NCI-H2107 (cell line): ENCODE data around the gene TENM3.

Source experiments
- DNase-seq: peaks from one replicate; lab custom pipeline; 2025; lab: John Stamatoyannopoulos, UW

The TENM3 gene

DNA sequence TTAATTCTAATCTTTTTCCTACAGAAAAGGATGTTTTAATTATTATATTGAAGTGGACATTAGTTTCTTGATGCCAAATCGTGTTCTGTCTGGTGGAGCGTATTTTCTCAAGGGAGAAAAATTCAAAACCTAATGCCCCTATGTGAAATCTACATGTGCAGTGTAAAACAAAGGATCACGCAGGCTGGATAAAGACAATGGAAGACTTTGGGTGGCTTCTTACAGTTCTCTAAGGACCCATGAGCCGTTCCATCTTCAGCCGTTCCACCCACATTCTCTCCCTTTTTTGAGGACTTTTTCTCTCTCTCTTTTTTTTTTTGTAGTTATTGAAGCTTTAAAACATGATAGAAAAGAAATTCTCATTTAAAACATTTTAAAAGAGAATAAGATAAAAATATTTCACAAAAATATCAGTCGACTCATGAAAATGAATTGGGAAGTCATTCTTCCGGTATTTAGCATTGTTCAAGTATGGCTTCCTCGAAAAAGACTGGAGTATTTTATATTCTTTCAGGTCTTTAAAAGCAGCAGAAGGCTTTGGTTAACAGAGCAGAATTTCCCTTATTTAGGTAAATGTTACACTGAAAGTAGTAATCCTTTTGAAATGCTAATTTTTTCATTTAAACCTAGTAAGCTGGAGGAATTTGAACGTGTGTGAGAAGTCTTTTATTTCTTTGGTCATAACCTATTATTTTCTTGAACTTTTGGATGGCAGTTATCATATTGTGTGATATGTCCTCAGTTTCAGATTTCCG lies 11.0 kb downstream of the TENM3 start:
- DNase-seq: no peak

DNA sequence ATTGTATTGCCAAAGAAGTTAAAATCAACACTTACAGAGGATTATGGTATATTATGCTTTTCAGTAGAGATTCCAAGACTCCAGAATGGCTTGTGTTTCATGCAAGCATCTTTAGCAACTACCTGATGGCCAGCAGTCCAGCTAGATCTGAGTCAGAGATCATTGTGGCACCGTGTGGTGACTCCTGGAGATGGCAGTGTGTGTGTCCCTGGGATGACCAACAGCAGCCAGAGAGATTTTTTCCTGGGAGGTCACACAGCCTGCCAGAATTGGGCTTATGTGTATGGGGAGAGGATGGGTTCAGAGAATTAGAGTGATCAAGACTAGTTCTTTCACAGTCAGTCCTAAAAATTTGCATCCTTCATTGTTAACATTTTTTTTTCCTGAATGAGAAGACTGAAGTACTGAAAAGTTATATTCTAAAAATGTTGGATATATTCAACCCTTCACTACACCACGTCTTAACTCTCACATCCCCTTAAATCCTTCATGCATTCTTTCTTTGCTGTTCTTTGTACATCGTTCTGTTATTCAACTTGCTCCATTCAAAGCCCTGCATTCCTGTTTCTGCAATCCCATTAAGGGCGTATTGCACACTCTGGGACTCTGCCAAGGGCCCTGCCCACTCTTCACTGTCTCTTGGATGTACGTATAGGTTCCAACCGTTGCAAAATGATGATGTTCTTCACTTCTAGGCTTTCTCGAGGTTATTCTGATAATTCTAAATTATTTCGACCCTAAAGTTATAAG lies 12.4 kb downstream of the TENM3 start:
- no peak for DNase-seq

DNA sequence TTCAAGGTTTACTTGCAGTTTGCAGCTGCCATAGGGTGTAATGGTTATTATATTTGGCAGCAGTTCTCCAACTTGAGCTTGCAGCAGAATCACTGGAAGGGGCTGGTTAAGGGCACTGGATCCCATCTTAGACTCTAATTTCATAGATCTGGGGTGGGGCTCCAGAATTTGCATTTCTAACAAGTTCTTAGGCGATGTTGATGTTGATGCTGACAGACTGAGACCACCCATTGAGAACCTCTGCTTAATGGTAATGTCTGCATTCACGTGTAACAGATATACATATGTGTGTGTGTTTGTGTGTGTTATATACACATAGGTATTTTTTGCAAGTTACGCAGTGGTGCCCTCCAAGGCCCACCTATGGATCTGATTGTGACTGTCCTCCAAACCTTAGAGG lies 13.8 kb downstream of the TENM3 start:
- no peak for DNase-seq

DNA sequence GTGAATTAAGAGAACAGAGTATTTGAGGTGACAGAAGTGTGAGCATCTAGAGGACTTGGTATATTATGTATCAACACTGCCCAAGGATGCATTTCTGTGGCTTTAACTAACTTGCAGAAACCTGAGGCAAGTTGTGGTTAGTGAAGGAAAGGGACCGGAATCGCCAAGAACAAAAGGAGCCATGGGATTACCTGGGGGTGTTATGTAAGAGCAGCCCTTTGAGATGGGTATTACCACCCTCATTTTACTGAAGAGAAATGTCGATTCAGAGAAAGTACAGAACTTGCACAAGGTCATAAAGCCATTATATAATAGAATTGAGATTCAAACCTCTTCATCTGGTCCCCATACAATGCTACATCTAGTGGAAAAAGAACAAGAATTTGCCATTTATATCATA lies 14.3 kb downstream of the TENM3 start:
- DNase-seq: no peak

DNA sequence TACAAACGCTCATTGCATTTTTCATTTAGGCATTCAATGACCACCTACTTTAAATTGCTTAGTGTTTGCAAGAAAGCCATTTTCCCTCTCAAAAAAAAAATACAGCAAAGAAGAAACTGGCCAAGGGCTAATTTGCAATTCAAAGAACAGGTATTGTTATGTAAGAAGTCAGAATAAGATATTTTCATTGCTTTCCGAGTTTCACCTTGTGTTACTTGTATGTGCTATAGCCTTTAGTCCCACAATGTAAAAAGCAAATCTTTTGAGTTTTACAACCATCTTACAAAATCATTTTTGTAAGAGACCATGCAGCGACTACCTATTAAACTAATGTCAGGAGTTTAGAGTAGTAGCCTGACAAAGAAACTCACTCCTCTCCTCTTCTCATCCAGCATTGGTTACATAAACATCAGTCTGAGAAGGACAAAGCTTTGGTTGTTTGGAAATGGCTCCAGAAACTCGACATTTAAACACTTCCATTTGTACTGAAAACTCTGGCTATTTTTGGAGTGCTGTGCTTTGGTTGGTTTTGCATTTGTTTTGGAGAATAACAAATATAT lies 15.3 kb downstream of the TENM3 start:
- no peak for DNase-seq

DNA sequence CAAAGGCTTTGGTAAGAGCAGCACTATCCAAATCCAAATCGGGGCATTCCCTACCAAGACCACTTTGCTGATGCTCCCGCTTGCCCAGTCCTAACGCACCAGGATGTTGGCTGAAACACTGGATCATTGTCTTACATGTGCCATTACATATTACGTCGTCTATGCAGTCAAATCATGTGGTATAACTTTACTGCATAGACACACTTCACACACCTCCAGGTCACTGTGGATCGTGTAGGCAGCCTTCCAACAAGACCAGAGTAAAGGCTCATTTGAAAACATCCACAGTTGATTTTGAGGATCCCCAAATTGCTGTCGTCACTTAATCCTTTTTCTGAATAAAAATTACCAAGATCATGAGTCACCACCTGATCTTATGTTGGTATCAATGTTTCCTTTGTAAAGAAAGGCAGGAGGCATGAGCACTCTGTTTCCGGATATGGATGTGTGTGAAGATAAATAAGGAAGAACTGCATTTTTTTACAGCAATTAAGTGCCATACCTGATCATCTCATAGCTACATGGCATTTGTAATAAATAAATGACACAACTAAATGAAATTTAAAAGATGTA lies 18.5 kb downstream of the TENM3 start:
- DNase-seq: no peak

DNA sequence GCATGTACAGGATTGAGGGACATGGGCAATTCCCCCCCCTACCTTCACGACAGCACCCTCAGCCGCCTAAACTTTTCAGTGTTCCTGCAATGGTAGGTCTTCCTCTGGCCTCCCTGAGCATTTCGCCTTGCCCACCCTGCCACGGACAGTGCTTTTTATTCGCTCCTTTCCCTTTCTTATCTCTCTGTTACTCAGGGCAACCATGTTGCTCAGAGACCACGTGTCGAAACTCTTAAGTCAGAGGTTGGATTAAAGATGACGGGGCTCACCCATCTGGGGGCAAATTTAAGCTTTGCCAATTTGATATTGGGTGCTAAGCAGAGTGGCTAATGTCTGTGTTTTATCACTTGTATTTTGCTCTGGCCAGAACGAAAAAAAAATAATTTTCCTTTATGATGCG lies 20.4 kb downstream of the TENM3 start:
- no peak for DNase-seq

DNA sequence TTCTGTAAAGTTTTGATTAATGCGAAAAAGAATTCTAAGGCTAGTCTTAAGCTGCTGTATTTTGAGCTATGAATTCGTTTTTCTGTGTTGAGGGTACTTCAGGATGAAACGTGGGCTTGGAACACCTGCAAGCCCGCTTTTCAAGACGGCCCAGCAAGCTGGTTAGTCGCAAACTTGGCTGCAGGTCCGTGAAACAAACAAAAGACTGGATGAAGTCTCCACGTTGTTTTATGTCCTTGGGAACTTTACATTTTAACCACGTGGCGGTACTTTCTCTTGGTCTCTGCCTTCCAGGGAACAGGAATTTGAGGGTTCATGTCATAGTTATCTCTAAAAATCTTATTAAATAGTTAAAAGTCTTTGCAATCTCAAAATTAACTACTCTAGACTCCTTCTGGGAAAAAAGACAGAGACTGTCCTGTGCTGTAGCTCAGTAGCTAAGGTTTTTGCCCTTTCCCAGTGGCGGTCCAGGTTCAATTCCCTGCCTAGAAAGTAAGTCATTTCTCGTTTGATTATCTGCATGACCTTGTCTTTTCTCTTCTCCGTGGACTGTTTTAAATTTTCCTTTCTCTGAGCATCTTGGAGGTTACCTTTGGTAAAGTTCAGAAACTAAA lies 21.0 kb downstream of the TENM3 start:
- no peak for DNase-seq

DNA sequence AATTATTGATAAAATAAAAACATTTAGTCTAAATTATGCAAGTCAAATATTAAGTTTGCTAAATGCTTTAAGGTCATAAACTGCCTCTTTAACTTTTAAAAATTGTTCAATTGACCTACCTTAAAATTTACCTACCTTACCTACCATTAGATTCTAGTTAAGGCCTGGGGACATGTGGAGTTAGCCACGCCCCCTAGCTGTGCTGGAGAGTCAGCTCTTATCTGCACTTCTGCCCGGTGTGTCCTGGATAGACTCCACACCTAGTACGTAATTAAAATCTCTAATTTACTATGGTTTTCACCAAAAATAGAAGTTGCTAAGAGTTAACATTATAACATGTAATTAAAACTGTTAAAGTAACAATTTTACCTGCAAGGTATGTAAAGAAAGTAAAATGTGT lies 22.7 kb downstream of the TENM3 start:
- DNase-seq: no peak

DNA sequence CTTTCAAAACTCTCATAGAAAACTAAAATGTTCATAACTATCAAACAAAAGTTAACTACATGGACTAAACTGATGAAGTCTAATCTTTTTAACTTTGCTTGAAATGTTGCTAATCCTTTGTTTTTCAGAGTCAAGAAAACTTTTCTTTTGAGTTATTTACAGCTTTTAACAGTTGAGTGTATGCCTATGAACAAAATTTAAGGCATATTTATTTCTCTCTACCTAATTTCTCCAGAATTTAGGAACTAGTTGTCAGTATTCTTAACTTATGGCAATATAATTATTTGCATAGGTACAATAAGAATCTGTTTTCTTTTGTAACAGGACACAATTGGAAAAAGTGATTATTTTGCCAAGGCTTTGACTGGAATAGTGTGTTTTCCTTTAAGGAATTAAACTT lies 23.8 kb downstream of the TENM3 start:
- no peak for DNase-seq

DNA sequence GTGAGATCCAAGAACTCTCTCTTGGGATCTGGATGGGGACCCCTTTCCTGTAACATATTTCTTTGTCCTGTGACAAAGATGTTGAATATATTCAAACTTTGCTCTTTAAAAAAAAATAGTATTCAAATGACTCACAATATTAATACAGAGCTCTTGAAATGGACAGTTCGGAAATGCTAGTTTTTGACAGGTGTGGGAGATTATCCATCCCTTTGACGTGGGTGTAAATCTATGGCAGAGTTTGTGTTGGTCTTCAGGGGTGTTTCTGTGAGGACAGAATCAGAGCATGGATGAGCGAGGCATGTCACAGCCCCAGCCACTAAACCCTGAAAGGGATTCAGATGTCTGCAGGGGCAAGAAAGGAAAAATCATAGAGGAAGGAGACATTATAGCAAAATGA lies 25.8 kb downstream of the TENM3 start:
- DNase-seq: no peak

DNA sequence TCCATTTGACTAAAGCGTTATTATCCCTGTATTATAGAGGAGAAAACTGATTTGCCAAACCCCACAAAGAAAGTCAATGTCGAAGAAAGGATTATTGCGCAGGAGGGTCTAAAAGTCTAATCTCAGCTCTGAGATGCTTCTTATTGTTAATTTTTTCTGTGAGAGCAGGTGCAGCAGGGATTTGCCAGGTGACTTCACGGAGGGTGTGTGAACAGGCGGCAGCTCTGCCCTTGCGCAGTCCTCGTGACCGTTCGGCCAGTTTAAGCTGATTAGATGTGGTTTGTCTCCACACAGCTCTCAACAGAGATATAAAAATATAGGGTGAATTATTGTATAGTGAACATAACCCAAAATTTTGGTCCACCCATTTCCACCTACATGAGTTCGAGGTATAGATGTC lies 28.5 kb downstream of the TENM3 start:
- DNase-seq: no peak

DNA sequence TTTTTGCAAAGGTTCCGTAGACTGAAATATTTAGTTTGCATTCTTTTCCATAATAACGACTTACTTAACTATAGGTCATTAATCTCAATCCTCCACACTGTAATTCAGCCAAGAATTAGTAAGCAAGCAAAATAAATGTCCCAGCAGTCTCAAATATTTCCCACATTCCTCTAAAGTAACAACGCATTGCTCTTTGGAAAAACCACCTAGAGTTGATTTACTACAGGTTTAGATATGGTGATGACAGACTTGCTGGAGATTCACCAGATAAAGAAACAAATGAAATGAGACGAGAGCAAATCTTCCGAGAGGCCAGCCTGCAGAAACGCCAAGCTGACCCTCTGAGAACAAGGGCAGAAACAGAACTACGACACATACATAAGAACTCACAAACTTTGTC lies 28.9 kb downstream of the TENM3 start:
- DNase-seq: no peak

DNA sequence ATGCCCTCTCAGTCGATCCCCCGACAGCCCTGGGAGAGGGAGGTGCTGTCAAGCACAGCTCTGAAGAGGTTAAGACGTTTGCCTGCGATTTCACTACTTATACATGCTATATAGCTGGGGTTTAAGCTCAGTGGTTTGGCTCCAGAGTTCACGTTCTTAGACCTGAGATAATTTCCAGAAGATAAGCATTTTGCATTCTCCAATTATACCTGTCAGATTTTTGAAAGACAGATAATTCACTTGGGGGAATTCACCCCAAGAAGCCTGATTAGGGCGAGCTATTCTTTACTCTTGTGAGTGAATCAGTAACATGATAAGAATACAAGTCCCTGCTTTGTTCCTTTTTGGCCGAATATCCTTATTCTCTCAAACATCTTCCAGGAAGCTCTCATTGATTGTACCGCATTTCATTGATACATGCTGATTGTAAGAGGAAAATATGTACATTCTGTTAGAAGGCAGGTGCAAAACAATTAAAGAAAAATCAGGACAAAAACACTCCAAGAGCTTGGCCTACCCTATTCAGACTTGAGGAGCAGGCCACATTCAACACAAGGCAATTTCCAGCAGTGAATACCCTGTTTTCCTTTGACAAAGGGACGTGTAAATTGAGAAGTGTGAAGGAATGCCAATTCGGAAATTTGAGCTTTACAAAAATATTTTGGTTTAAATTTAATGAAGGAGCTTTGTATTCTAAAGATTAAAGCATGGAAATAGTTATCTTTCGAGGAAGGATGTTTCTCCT lies 30.2 kb downstream of the TENM3 start:
- no peak for DNase-seq

DNA sequence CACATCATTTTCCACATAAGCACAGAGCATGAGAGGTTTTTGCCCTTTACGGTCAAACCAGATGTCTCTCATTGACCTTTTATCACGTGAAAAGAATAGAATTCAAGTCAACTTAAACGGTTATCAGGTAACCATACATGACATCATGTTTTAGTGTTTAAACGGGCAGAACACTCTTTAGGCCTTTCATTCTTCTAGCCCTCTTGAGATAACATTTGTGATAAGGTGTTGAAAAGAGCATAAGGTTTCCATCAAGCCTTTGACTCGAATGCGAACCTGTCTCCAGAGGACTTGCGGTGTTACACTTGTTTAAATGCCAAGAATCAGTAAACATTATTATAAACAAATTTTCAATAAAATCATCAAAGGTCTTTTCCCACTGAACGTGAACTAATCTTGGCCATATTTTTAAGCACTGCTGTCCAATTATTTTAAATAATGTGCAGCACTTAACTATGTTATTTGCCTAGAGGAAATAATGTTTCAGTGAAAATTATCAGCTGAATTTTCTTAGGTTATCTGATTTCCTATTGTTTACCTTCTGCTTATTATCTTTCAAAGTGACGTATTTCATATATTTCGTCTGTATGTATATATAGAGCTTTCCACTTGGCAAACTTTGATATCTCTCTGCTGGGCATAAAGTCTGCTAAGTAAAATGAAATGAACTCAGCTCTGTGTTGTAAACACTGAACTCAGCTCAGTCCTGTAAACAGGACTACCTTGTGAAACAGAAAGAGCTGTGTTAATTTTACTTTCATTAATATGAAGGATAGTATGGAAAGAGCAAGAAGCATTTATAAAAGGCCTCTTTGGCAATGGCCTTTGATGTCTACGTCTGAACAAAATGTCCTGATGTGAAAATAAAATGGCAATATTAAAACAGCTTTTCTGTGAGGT lies 33.3 kb downstream of the TENM3 start:
- DNase-seq: no peak

DNA sequence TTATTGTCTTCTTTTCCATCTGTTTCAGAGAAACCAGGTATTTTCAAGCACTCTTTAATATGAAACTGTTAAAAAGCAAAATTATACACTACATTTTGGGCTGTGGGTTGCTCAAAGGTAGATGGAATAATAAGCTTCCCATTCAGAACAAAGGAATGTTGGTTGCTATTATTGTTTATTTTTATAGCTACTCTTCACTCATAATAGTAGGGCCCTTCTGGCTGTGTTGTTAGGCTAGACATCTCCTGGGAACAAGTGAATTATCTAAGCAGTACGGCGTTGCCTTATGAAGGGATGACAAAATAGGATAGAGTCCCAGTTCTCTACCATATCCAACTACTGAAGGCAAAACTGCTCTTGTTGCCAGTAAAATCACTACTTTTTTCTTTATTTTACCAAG lies 34.2 kb downstream of the TENM3 start:
- no peak for DNase-seq

DNA sequence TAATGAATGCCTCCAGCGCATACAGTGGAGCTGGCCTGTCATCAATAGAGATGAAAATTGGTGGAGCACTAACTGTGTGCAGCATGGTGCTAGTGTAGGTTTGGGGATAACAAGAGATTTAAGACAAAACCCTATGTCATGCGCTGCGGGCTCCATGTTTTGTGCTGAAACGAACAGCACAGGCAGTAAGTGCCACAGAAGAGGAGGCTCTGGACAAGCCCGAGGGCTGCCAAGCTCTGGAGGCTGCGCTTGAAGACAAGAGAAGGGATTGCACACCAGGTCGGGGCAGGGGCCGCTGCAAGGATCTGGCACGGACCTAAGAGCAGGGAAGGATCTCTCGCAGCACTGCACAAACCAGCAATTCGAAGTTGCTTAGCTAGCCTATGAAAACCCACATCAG lies 35.5 kb downstream of the TENM3 start:
- no peak for DNase-seq

DNA sequence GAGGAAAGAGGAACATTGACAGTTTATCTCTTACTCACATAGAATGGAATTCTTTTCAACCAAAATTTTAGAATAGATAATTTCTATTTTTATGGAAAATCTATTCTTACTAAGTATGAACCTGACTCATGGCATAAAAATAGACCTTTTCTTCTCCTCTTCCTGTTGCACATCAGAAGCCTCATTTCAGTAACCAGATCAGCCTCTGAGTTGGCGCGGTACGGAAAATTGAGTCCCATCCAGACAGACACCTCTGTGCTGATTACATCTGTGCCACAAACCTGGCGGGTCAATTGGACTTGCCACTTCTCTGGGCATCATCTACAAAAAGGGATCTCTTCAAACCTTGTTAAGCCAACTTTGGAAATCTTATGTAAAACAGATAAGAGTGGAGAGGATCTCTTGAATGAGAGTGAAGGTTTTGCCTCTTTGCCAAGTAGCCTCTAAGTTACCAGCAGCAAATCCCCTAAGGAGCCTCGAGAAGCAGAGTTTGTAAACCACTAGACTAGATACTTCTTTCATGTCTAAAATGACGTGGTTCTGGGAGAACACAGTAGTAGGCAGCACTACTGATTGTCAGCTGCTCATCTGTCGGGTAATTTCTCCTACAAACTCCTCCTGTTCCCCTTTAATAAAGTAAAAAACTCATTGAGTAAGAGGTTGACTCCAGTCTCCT lies 37.4 kb downstream of the TENM3 start:
- DNase-seq: no peak

DNA sequence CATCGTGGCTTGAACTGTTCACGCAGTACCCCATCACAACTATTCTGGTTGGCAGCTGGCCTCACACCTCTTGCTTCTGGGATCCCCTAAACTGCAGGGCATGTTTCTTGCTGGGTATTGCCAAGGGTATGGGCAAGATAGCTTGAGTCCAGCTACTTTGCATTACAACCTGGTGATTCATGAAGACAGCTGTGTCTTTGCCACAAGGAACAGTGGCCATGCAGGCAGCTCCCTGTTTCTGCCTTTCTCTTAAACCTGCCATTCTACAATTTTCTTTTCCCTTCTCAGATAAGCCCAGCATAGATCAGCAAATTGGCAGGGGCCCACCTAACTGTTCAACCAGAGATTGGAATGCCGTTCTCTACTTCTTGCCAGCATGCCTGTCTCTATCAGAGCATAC lies 42.8 kb downstream of the TENM3 start:
- no peak for DNase-seq

DNA sequence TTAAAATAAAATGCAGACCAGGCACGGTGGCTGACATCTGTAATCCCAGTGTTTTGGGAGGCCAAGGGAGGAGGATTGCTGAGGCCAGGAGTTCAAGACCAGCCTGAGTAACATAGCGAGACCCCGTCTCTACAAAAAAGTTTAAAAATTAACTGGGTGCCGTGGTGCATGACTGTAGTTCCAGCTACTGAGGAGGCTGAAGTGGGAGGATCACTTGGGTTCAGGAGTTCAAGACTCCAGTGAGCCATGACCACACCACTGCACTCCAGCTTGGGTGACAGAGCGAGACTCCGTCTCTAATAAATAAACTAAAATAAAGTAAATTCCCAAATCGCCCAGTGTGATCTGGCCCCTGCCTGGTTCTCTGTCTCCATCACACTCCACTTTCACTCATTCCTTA lies 43.7 kb downstream of the TENM3 start:
- no peak for DNase-seq
